BLaER1 (cell line): Measurements from ENCODE around the gene ITGBL1.
A peak's percentile ranks its signal among the peaks of the same experiment; 100 is the strongest.

ENCODE experiments used
- H3K27ac ChIP-seq: shearing (Covaris generic); formaldehyde crosslinking; 2 replicates; pipeline ENCODE4 v1.8.1; 2022
- H3K27me3 ChIP-seq: shearing (Covaris generic); formaldehyde crosslinking; 2 replicates; pipeline ENCODE4 v1.8.1; 2022
- H3K36me3 ChIP-seq: shearing (Covaris generic); formaldehyde crosslinking; 2 replicates; pipeline ENCODE4 v1.8.1; 2022
- H3K4me1 ChIP-seq: shearing (Covaris generic); formaldehyde crosslinking; 2 replicates; pipeline ENCODE4 v1.8.1; 2022
- H3K4me2 ChIP-seq: shearing (Covaris generic); formaldehyde crosslinking; 2 replicates; pipeline ENCODE4 v1.8.1; 2022
- H3K4me3 ChIP-seq: shearing (Covaris generic); formaldehyde crosslinking; 2 replicates; pipeline ENCODE4 v1.8.1; 2022
- H3K9ac ChIP-seq: shearing (Covaris generic); formaldehyde crosslinking; 2 replicates; pipeline ENCODE4 v1.8.1; 2022
- H3K9me3 ChIP-seq: shearing (Covaris generic); formaldehyde crosslinking; 2 replicates; pipeline ENCODE4 v1.8.1; 2022
- H4K20me1 ChIP-seq: shearing (Covaris generic); formaldehyde crosslinking; 2 replicates; pipeline ENCODE4 v1.8.1; 2022
- Cebpa-rat ChIP-seq: shearing (Covaris generic); IDR thresholded peaks from 2 replicates; pipeline ENCODE4 v1.8.1; 2022

ITGBL1 gene

GRCh38 chr13:101673360-101674105 lies 221.1 kb downstream of the ITGBL1 start:
- no peaks in the 10 kb centered on the region; the same call in 1 of the 2 replicates for H3K4me1 ChIP-seq
- H3K4me3 ChIP-seq = no peak overlapping the region
- no peaks in the 10 kb centered on the region for H3K27me3 ChIP-seq
- no peaks in the 10 kb centered on the region for H3K9me3 ChIP-seq
- no peak overlapping the region for H3K27ac ChIP-seq
- no peaks in the 10 kb centered on the region for H4K20me1 ChIP-seq
- no peak overlapping the region for H3K9ac ChIP-seq
- H3K36me3 ChIP-seq = no peaks in the 10 kb centered on the region
- H3K4me2 ChIP-seq = no peak overlapping the region
- TF ChIP-seq Cebpa-rat = no peak

DNA sequence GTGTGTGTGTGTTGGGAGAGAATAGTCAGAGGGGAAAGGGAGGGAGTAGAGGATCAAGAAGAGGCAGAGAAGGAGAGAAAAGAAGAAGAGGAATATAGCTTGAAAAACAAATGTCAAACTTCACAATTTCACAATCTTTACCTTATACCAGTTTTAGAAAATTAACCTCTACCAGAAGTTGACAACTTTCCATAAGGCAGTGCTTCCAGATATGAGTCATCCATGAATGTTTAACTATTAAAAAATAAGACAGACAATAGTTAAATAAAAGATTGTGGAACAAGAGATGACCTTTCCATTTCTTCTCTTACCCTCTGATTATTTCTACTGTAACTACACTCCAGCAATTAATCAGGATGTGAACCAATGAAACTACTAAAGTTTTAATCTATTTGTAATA lies 229.4 kb downstream of the ITGBL1 start:
- Histone ChIP-seq H3K4me1 (no peaks in the 10 kb centered on the region), H3K9me3 (no peaks in the 10 kb centered on the region), H3K27me3 (no peaks in the 10 kb centered on the region), H3K27ac (no peak overlapping the region), H4K20me1 (no peaks in the 10 kb centered on the region), H3K4me3 (no peak overlapping the region), H3K9ac (no peak overlapping the region), H3K4me2 (no peak overlapping the region), H3K36me3 (no peaks in the 10 kb centered on the region)
- TF ChIP-seq Cebpa-rat = no peak

- no peak overlapping the region for H3K4me2 ChIP-seq
- no peaks in the 10 kb centered on the region for H3K9me3 ChIP-seq
- H3K9ac ChIP-seq = no peak overlapping the region
- no peaks in the 10 kb centered on the region for H4K20me1 ChIP-seq
- H3K27me3 ChIP-seq = no peaks in the 10 kb centered on the region
- no peaks in the 10 kb centered on the region for H3K36me3 ChIP-seq
- no peak overlapping the region for H3K4me3 ChIP-seq
- H3K27ac ChIP-seq = no peak overlapping the region
- no peak for TF ChIP-seq Cebpa-rat
- no peaks in the 10 kb centered on the region for H3K4me1 ChIP-seq
Observed at GRCh38 chr13:101686003-101686402, 233.5 kb downstream of the ITGBL1 start.

DNA sequence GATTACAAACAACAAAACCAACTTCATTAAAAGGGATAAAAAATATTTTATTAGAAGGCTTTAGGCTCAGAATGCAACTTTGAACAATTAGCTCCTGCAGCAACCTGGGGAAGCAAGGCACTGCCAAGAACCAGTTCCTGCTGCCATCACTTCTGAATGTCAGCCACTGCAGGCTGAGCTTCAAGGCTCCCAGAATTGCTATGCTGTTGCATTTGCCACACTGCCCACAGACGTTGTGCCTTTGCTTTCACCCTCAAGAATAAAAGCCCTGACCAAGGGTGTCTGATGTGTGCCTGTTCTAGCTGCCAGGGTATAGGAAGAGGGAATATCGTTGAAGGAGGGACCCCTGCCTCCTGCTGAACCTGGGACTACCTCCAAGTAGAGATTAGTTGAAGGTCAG lies 238.4 kb downstream of the ITGBL1 start:
- Histone ChIP-seq H3K4me1 (no peaks in the 10 kb centered on the region), H3K4me3 (no peak overlapping the region), H3K9ac (no peak overlapping the region), H3K9me3 (no peaks in the 10 kb centered on the region), H3K27ac (no peak overlapping the region), H4K20me1 (no peaks in the 10 kb centered on the region), H3K36me3 (no peaks in the 10 kb centered on the region), H3K27me3 (no peaks in the 10 kb centered on the region), H3K4me2 (no peak overlapping the region)
- TF ChIP-seq Cebpa-rat = no peak

- H3K9me3 ChIP-seq = no peaks in the 10 kb centered on the region
- H3K4me1 ChIP-seq = no peaks in the 10 kb centered on the region
- no peaks in the 10 kb centered on the region for H4K20me1 ChIP-seq
- no peak overlapping the region for H3K4me3 ChIP-seq
- no peak for TF ChIP-seq Cebpa-rat
- no peak overlapping the region for H3K27ac ChIP-seq
- H3K9ac ChIP-seq = no peak overlapping the region
- H3K36me3 ChIP-seq = no peaks in the 10 kb centered on the region
- H3K4me2 ChIP-seq = no peak overlapping the region
- H3K27me3 ChIP-seq = no peaks in the 10 kb centered on the region
Observed at GRCh38 chr13:101691341-101691860, 238.9 kb downstream of the ITGBL1 start.

DNA sequence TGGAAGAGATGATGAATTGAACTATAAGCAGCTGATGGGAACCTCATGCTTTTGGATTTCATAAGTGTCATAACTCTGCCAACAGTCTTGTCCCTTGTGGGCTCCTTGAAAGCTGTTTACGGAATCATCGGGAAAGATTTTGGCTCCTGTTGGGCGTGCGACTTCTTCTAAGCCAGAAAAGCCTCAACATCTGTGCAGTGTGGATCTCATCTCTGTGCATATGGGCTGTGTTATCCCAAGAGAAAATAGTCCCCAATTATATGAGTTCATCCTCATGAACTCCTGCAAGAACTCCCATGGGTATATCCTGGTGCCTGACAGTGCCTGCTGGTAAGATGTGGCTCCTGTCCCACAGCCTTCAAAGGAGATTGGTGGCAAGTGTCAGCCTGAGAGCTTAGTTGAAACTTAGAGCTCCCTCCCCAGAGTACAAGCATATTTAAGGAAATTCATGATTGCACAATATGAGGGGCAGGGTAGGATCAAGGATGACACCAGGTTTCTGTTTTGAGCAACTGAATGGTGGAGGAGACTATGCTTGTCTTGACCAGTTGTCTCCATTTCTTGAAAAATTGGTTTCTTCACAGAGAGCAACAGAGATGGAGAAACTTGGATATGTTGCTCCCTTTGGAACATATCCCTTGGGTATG lies 243.5 kb downstream of the ITGBL1 start:
- no peak overlapping the region for H3K9ac ChIP-seq
- H3K4me2 ChIP-seq = no peak overlapping the region
- H3K36me3 ChIP-seq = no peaks in the 10 kb centered on the region
- H3K4me1 ChIP-seq = no peaks in the 10 kb centered on the region
- no peaks in the 10 kb centered on the region for H4K20me1 ChIP-seq
- no peak overlapping the region for H3K4me3 ChIP-seq
- no peak overlapping the region for H3K27ac ChIP-seq
- TF ChIP-seq Cebpa-rat = 0 out of 2 replicates have a peak, but pooled peaks have one; percentile 32
- H3K9me3 ChIP-seq = no peaks in the 10 kb centered on the region
- H3K27me3 ChIP-seq = no peaks in the 10 kb centered on the region

DNA sequence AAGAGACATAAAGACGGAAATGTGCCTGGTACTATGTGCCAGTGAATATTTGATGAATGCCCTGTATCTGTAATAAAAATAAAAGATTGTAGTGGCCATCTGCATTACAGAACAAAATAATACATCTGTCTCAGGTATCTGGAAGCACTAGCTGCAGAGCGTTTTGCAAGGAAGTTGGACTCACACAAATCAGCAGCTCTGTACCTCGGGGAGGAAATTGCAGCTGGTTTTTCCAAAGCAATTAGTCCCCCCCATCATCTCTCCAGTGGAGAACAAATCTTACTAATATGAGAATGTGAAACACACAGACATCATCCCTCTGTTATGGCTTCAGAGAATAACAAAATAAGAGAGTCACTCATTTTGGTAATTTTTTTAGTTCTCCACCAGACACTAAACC lies 245.3 kb downstream of the ITGBL1 start:
- Histone ChIP-seq H3K36me3 (no peaks in the 10 kb centered on the region), H3K27me3 (no peaks in the 10 kb centered on the region), H3K9me3 (no peaks in the 10 kb centered on the region), H3K27ac (no peak overlapping the region), H3K4me1 (no peaks in the 10 kb centered on the region), H3K4me3 (no peak overlapping the region), H4K20me1 (no peaks in the 10 kb centered on the region), H3K9ac (no peak overlapping the region), H3K4me2 (no peak overlapping the region)
- no peak for TF ChIP-seq Cebpa-rat

DNA sequence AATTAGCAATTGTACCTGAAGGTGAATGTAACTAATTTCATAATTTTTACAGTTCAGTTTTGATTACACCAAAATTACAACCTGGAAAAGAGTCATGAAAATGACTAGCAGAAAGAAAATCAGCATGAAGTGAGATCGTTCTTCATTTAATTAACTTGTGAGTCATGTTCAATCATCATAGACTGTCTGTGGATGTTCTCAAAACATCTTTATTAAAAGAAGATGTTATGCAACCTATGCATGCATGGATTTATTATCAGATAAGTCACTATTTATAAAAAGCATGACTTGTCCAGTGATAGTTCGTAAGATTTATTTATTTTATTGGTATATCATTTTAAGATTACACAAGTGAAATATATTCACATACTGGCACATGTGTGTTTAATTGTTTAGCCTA lies 245.9 kb downstream of the ITGBL1 start:
- H3K27ac ChIP-seq = no peak overlapping the region
- H3K9me3 ChIP-seq = no peaks in the 10 kb centered on the region
- no peak overlapping the region for H3K9ac ChIP-seq
- no peaks in the 10 kb centered on the region for H3K36me3 ChIP-seq
- H3K27me3 ChIP-seq = no peaks in the 10 kb centered on the region
- no peak for TF ChIP-seq Cebpa-rat
- no peaks in the 10 kb centered on the region for H3K4me1 ChIP-seq
- H4K20me1 ChIP-seq = no peaks in the 10 kb centered on the region
- no peak overlapping the region for H3K4me2 ChIP-seq
- no peak overlapping the region for H3K4me3 ChIP-seq

DNA sequence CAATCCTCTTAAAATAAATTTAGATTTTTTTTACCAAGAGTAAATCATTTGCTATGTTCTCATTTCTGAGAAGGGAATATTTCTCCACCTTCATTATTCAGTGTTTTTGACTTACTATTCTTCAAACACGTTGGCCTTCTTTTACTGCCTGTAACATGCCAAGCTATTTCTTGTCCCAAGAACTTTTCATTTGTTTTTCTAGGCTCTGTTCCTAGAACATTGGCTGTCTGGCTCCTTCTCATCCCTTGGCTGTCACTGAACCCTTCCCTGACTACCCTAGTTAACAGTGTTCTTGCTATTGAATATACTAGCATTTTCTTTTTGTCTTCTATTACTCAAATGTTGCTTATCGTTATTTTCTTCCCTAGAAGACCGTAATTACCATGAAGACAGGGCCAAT lies 248.1 kb downstream of the ITGBL1 start:
- H3K27me3 ChIP-seq = no peaks in the 10 kb centered on the region
- H3K4me3 ChIP-seq = no peak overlapping the region
- H3K4me1 ChIP-seq = no peaks in the 10 kb centered on the region
- no peak overlapping the region for H3K4me2 ChIP-seq
- no peaks in the 10 kb centered on the region for H3K36me3 ChIP-seq
- H3K9me3 ChIP-seq = no peaks in the 10 kb centered on the region
- H3K9ac ChIP-seq = no peak overlapping the region
- TF ChIP-seq Cebpa-rat = no peak
- no peaks in the 10 kb centered on the region for H4K20me1 ChIP-seq
- no peak overlapping the region for H3K27ac ChIP-seq

- Histone ChIP-seq H3K9me3 (no peaks in the 10 kb centered on the region), H4K20me1 (no peaks in the 10 kb centered on the region), H3K27me3 (no peaks in the 10 kb centered on the region), H3K27ac (no peak overlapping the region), H3K4me3 (no peak overlapping the region), H3K4me1 (peaks cover 15% of the 10 kb centered on the region), H3K9ac (no peak overlapping the region), H3K36me3 (no peaks in the 10 kb centered on the region), H3K4me2 (no peak overlapping the region)
- no peak for TF ChIP-seq Cebpa-rat
Observed at GRCh38 chr13:101703081-101703480, 250.6 kb downstream of the ITGBL1 start.
